Measurements from ENCODE around the gene CHEK2.
"Not testable (repeated sequence)": the region's sequence is repeated elsewhere in the genome, so short reads cannot be mapped to it uniquely, and the experiment has no call there.

GRCh38 chr22:28678170-28678569 is 63.5 kb downstream of the CHEK2 start:
- TF ChIP-seq CTCF, POLR2A (IDR thresholded peaks at IDR 0.05): not testable (repeated sequence)

Measured in sigmoid colon (tissue), 3 donors.